Hematopoietic multipotent progenitor cell treated with erythropoietin and hydrocortisone succinate and interleukin-3 and kit ligand, for 17 days (in vitro differentiated cells): ENCODE results near the gene AMPH.

Experiments used
- DNase-seq: peaks from one replicate; pipeline ENCODE4 v3.0.0-alpha.2; 2015; ENCODE audit warnings: low spot score

AMPH gene

DNA sequence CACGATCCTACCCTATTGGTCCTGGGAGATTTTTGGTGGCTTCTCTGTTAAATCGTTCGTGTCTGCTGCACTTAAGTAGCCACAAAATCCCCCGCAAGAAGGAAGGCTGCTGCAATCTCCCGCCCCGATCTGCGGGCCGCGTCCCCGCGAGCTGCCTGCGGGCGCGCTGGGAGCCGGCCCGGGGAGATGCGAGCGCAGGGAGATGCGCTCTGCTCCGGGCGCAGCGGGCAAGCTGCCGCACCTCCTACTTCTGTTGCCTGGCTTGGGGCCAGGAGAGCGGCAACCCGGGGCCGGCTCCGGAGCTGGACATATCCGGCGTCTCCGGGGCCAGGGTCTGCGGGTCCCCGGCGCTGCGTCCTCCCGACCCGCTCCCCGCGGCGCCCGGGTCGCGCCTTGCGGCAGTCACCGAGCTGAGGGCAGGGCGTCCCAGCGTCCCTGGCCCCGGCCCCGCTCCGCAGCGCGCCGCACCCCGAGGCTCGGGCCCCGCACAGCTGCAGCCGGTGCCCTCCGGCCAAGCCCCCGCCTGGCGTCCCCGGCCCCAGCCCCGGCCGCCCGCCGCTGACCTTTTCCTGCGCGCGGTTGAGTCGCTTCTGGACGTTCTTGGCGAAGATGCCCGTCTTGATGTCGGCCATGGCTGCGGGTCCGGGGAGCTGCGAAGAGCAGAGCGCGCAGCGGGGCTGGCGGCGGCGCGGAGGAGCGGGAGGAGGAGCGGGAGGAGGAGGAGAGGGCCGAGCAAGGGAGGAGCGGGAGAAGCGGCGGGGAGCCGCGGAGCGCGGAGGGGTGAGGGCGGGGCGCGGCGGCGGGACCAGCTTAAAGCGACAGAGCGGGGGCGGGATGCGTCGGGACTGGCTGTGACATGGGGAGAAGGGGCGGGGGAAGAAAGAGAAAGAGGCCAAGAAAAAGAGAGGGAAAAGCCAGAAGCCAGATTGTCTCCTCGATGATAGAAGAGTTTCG, at the start of gene AMPH:
AMPH (minus strand) TSS at position 654 of the 954 bp plus-strand sequence; CDS start at position 632, 22 bp downstream.
- no peak for DNase-seq

DNA sequence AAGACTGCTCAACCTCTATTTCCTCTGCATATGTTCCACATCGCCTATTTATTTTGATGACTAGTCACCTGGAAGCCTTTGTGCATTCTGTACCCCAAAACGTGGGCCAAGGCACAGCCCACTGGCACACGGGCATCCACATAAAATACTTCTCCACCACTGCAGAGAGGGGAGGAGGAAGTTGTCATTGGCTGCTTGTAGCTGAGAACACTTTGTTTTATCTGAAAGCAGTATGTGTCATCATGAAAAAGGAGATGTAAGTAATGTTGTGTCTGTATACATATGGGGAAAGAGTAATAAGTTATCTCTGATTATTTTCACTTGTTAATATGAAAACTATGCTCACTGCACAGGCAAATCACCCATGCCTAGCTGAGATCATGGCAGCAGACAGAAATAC, 48.2 kb upstream of the AMPH start:
- no peak for DNase-seq

DNA sequence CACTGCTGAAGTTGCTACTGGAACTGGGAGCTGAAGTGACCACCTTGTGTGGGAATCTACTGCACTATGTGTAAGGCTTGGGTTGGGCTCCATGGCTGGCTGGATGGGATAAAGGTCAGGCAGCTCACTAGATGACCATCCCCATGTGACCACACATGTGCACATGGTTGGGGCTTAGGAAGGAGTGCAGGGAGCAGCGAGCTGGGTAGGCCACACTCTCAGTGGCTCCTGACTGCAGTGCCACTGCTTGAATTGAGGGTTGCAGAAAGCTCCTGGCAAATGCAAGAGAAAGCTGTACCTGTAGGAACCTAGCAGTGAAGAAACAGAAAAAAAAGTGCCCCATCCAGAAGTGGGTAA, 47.5 kb upstream of the AMPH start:
- no peak for DNase-seq

DNA sequence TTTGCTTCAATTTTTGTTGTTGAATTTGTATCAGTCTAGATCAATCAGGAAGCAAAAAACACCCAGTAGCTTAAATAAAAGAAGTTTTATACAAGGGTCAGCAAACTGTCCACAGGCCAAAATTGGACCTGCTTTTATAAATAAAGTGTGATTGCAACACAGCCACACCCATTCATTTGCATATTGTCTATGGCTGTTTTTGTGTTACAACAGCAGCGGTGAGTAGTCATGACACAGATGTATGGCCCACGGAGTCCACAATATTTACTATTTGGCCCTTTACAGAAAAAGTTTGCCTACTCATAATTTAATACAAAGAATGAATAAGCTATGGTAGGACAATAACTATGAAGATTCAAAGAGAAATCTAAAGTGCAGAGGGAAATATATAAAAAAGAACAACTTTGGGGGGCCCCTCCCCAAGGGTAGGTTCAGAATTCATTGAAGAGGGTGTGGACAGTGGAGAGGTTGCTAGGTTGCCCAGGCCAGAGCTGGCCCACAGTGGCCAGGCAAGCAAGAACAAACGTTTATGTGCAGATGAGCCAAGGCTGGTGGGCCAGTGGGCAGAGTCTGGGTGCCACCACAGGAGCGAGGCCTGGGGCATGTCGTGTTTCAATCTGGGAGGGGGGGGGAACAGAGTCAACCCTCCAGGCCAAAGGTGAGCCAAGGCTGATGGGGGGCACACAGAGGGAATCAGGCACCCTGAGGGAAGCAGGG, 47.0 kb upstream of the AMPH start:
- no peak for DNase-seq

DNA sequence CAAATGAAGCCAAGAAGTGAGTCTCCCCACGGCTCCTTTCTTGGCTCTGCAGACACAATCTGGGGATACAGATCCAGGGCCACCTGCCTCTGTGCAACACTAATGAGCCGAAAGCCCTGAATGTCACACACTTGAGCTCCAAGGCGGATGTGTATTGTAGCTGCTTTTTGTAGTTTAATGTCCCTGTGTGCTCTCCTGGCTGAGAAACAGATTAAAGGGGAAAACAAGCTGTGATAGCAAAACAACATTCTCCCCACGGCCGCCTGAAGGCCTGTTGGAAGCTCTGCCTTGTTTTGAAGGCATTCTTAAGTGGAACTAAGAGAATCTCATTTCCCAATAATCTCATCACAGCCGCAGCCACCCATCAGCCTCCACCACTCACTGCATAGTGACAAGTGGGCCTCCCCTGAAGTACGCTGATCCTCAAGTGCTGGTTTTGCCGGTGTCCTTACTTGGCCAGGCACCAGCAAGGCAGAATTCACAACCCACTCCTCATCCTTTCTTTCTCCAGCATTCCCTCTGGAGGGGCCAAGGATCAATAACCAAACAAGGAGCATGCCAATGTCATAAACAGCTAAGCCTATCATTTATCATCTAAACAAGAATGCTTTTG, 44.4 kb upstream of the AMPH start:
- no peak for DNase-seq

DNA sequence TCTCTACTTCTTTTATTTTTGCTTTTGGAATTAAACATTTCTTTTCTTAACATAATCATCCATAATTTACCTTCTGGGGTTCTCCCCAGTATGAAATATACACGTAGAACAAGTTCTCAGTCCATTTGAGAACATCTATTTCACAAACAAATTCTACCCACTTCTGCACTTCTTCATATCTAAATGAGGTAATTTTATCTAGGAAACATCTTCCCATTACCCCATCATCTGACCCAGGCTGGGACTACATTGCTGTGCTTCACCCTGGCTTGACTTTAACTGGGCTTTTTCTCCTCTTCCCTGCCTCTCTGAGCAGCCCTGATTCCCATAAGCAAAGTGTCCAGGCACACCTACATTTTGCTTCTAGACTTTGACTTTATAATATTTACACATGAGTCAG, 43.3 kb upstream of the AMPH start:
- DNase-seq, result no peak

DNA sequence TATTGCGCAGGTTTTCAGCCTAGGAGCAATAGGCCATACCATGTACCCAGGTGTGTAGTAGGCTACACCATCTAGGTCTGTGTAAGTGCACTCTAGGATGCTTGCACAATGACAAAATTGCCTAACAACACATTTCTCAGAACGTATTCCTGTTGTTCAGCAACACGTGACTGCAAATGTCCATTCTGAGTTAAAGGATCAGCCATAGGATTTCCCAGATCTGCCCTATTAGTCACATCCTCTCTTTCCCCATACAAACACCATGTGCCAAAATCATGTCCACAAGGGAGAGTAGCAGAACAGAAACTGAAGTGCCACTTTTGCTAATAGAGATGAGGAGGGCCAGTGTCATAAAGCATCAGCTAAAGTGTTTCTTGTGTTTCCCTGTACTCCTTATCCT, 42.6 kb upstream of the AMPH start:
- no peak for DNase-seq

DNA sequence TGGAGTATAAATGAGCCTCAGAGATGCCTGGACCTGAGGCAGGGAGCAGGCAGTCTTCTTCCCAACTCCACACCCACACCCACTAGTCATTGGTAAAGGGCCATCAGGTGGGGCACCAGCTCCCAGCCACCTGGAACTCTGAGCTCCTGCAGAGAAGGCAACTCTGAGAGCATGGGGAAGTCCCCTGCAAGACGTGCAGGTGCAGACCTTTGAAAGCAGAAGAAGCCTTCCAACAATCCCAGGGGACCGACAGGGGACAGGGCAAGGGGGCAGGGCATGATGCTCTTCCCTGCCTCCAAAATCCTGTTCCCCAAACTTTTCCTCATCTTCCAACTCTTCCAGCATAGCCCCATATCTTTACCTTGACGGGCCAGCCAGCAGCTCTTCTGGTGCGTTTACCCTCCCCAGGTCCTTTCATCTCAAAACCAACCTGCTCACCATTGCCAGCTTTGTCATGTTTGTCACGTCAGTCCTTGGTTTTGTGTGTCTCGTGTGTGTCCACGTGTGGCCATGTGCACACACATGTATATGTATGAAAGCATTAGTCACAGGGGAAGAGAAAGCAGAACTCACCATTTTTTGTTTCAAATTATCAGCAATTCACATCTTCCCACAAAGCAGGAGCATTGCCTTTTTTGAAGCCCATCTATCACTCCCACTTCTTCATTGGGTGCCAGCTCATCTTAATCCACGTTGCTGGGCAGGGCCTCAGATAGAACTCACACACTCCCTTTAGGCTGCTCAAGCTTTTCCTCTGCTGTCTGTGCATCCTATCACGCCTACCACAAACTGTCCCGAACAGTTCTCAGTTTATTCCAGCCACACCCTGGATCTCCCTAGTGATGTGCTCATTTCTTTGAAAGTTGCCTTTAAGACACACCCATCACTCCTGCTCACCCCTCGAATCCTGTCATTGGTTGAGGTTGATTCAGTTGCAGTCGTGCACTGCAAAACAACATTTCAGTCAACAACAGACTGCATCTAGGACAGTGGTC, 41.0 kb upstream of the AMPH start:
- no peak for DNase-seq

DNA sequence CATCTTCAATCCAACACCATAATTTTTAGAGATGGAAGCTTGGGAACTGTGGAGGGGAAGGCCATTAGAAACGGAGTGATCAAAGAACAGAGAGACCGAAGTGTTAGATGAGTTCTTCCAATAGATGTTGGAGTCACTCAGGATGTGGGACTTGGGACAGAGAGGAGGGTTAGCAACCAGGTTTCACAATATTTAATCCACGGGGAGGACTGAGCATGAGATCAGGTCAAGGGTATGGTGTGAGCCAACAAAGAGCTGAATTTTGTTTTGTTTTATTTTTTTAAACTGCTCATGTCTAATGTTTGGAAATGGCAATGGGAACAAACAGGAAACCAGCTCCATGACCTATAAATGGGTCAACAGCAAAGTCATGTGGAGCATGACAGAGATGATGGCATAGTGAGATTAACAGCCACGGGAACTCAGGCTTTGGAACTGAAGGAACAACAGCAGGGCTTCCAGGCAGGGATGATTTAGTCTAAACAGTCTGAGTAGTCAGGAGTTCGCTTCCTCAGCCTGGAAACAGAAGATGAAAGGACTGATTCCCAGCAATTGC, 38.9 kb upstream of the AMPH start:
- DNase-seq, result no peak

DNA sequence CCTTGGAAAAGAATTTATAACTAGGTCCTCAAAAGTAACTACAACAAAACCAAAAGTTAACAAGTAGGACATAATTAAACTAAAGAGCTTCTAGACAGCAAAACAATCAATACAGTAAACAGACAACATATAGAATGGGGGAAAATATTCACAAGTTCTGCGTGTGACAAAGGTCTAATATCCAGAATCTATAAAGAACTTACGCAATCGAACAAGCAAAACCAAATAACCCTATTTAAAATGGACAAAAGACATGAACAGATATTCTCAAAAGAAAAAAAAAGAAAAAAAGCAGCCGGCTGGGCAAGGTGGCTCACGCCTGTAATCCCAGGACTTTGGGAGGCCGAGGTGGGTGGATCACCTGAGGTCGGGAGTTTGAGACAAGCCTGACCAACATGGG, 33.8 kb upstream of the AMPH start:
- DNase-seq, result no peak

DNA sequence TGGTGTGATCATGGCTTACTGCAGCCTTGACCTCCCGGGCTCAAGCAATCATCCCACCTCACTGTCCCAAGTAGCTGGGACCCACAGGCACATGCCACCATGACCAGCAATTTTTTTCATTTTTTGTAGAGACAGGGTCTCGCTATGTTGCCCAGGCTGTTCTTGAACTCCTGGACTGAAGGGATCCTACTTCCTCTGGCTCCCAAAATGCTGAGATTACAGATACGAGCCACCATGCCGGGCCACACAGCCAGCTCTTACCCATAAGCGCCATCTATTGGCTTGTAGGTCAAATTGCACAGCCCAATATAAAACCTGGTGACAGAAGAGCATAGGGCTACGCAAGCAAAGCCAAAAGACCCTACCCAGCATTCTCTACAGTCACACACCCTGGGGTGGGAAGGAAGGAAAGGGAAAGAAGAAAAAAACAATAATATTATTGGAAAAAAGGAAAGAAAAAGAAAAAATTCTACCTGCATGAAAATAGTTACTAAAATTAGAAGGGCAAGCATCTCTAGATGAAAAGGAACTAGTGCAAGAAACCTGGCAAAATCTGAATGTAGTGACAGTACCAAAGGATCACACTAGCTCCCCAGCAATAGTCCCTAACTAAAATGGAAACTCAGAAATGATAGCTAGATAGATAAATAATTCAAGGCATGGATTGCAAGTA, 29.4 kb upstream of the AMPH start:
- DNase-seq, result no peak

DNA sequence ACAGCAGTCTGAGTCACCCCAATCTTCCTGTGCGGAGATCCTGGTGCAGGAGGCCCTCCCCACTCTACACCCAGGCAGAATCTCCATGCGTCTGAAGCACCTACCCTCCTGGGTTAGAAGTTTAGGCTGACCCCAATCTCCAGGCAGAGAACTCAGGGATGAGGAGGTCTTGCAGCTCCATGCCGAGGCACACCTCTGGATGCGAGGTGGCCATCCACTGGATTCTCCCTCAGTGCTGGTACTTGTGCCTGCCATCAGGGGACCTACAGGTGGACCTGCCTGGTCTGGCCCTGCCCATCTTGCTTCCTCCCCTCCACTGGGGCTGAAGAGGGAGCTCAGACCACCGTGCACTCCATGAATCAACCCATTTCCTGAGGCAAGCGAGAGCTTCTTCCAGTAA, 28.8 kb upstream of the AMPH start:
- no peak for DNase-seq

DNA sequence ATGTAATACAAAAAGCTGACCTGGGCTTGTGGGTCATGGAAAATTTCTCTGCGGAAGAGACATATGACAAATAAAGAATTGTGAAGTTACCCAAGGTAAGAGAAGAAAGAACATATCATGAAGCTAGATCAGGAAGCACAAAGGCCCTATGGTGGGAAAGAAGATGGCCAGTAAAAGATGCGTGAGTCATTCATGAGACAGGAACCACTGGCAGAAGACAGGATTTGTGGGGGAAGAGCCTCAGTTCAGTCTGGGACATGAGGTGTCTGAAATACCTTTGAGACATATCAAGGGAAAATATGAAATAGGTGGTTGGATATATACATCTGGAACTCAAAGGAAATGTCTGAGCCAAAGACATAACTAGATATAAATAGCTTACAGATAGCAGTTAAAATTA, 27.7 kb upstream of the AMPH start:
- DNase-seq, result no peak

DNA sequence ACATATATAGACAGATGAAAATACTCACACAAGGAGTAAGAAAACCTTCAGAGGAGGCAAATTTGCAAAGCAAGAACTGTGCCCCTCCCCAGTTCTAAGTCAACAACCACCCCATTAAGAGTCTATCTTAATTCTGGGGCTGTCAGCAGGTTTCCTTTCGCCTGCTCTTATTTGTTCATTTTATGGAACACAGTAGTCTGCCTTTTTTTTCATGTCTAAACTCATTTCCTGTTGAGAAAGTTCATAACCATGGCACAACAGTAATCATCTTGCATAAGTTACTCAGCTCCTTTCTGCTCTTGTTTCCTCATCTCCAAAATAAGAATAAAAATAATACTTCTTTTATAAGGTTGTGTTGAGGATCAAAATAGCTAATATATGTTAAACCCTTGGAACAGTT, 25.8 kb upstream of the AMPH start:
- no peak for DNase-seq

DNA sequence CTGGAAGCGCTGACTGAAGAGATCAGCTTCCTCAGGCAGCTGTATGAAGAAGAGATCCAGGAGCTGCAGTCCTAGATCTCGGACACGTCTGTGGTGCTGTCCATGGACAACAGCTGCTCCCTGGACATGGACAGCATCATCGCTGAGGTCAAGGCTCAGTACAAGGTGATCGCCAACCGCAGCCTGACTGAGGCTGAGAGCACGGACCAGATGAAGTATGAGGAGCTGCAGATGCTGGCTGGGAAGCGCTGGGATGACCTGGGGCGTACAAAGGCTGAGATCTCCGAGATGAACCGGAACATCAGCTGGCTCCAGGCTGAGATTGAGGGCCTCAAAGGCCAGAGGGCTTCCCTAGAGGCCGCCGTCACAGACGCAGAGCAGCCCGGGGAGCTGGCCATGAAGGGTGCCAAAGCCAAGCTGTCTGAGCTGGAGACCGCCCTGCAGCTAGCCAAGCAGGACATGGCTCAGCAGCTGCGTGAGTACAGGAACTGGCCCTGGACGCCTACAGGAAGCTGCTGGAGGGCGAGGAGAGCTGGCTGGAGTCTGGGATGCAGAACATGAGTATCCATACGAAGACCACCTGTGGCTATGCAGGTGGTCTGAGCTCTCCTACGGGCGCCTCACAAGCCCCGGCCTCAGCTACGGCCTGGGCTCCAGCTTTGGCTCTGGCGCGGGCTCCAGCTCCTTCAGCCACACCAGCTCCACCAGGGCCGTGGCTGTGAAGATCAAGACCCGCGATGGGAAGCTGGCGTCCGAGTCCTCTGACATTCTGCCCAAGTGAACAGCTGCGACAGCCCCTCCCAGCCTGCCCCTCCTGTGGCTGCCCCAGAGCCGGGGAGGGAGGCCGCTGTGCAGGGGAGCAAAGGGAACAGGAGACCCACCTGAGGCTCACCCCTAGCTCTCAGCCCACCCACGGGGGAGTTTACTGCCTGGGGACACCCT, 24.9 kb upstream of the AMPH start:
- DNase-seq, result no peak

DNA sequence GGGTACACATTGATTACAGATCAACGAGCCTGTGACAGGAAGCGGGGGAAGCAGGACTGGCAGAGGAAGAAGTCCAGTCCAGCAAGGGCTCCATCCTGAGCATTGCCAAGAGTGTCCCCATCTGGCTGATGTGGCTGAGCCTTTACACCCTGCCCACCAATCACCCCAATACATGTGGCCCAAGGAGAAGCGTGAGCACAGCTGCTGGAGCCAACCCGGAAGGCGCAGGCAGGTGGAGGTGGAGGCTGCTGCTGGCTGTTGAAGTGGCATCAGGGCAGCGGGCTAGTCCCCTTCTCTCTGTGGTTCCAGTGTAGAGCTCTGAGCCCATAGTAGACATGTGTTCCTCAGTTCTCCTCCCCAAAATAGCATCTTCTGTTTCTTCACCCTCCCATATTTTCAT, 6.8 kb upstream of the AMPH start:
- no peak for DNase-seq

DNA sequence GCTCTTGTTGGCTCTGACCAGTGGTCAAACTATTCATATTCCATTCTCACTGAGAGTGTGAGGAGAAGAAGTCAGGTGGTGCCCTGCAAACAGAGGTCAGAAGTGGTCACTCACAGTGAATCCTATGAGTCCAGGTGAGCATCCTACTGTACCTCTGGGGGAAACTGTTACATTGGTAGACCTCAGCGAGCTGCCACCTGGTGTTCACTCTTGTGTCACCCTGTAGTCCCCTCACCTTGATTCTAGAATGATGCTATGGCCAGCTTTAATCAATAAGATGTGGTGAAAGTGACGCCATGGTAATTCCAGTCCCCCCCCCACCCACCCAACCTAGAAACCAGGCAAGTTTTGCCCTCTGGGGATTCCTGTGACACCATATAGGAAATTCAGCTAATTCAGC, 1.2 kb upstream of the AMPH start:
- no peak for DNase-seq

DNA sequence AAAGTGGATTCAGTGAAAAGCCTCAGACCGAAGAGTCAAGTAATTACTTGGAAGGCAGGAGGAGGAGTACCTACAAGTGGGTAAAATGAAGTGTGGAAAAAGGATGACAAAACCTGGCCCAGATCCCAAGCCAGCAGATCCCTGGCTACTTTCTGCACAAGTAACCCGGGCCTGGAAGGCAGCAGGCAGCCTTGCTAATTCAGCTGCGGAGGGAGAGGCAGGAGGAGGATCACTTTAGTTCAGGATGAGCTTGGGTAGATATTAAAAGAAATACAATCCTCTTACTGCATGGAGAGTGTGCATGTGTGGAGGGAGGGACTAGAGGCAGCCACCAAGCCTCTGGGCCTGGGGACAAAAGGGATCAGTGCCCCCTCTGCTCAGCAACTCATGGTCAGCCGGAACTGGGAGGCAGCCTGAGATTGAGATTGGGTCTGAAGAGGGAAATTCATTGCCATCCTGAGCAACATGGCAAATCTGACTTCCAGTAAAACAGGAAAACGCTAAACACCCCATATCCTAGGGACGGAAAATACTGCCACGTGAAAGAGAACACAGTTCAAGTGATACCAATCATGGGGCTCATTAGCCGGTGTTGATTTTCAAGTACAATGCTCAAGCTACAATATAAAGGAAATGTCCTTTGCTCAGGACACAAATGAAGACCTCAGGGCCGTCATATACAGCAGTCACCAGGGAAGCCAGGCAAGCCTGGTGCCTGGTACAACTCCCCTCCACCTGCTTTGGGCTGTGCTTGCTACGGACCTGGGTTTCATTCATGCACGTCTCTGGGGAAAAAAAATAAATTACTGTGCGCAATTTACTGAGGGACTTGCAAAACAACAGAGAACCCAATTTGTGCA, 1.3 kb downstream of the AMPH start:
- no peak for DNase-seq
